GM18870 (cell line): ENCODE results near the gene NPHP4.

Experiments used
- ATAC-seq: cut with Tn5 transposase; IDR thresholded peaks from one replicate; pipeline ENCODE4 v1.9.1; 2021; ENCODE audit warnings: moderate library complexity; ENCODE audit not compliant: unreplicated experiment

The NPHP4 gene

DNA sequence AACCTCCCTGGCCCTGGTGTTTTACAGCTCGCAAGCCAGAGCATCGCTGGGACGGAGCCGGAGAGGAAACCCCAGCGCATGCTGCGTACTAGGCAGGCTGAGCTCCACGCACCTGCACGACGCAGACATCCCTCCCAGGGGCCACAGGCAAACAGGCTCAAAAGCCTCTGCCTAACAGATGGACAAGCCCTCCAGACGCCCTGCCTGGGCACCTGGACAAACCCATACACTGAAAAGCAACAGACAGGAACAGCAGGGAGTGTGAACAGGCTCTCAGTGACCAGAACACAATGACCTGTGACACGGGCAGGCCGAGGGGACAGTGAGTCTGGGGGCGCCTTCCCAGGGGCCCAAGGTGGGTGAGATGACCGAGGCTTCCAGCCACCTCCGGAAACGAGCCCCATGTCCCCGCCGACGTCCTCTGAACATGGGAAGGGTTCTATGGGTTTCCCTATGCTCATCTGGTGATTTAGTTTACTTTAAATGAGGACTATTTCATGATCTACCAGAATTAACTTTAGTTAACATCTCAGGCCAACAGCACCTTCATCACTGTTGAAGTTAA is 40.3 kb downstream of the NPHP4 start:
- no peak for ATAC-seq

DNA sequence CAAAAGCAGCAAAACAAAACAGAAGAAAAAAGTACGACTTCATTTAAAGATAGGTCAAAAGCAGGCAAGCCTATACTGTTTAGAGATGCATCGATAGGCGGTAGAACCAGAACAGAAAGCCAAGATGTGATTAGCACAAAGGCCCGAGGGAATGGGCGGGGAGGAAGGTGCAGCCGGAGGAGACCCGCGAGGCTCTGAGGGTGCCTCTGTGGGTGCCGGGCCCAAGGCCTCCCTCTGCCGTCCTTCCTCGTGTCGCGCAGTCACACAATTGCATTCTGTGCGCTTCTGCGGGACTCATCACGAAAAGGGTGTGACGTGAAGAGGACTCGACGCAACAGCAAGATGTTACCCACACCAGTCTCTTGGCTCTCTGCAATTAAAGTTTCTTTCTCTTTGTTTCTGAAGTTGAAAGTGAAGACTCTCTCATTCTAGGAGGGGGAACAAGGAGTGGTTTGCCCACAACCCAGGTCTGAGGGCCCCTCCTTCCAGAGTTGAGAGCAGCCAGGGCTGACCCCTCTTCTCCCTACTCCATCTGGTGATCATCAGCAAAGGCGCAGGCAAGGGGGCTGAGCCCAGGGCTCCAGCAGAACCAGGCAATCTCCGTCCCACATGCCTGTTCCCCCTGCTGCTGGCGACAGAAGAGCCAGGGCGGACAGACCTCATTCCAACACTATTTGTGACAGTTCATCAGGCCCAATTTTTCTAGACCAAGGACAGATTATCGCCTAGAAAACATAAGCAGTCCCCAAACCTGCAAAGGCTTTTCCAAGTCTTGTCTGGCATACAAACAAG is 41.0 kb downstream of the NPHP4 start:
- no peak for ATAC-seq

DNA sequence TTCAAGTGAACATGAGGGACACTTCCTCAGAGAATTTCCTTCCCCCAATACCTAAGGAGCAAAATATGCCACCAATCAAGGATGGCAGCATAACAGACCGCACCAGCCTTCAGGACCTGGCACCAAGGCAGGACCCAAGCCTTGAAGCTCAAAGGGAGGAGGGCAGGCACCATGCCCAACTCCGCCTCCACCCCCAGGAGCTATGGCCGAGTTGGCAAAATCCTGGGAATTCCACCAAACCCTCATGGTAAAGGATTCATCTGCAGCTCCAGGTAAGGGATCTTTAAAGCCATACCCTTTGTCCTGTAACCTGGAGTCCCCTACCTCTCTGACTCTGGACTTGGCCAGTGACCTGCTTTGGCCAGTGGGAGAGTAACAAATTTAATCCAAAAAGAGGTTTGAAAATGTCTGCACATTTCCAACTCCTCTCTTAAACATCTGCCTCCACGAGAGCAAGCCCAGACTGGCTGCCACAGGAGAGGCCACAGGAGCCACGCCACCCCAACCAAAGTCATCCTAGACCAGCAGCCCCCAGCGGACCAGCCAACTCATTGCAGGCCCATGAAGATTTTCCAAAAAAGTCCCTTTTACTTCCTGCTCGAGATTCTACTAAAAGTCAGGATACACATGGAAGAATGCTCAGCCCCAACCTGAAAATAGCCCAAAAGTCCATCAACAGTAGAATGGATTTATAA is 41.9 kb downstream of the NPHP4 start:
- no peak for ATAC-seq

DNA sequence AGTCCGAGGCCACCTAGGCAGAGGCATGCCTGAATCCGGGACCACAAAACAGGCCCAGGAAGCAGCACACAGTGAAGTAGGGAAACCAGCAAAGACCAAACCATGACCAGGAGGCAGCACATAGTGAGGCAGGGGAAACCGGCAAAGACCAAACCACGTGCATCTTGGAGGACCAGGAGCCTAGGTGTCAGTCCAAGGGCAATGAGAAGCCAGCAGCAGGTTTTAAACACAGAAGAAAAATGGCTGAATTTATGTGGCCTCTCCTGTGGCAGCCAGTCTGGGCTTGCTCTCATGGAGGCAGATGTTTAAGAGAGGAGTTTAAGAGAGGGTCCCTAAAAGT is 42.5 kb downstream of the NPHP4 start:
- ATAC-seq, result no peak

DNA sequence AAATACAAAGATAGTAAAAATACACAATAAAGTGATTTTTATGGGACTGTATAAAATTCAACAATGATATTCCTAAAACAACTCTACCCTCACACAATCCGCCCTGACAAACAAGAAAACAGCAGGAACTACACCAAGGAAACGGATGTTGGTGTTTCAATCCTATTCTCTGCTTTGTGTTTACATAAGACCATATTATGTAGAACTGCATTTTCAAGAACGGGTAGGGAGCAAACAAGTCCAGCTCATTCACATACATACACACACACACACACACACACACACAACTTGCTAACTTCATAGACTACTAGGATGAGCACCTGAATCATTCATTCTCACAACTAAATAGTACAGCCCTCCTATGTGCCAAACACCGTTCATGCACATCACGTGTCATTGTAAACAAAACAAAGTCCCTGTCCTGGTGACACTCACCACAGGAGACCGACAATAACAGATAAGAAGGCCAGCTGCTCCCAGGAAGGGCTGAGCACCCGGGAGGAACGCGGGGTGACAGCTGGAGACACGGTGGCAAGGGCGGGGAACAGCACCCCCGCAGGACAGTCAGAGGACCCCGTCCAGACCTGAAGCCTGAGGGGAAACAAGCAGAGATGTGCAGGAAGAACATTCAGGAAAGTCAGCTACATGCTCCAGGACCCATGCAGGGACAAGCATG is 43.0 kb downstream of the NPHP4 start:
- no peak for ATAC-seq

DNA sequence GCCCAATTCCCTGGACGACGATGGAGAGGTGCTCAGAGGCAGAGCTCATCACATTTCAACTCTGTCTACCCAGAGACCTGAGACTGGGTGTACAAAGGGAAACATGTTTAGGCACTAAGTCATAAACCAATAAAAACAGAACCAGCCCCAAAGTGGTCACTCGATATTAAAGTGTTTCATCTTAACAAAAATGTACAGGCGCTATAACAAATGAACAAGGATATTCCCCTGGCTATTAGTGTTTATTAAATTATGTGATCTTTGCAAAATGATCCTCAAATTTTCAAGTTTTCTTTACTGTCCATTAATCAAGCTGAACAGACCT is 43.6 kb downstream of the NPHP4 start:
- ATAC-seq, result no peak

GRCh38 chr1:5947978-5948680 is 44.1 kb downstream of the NPHP4 start:
- ATAC-seq, result no peak

DNA sequence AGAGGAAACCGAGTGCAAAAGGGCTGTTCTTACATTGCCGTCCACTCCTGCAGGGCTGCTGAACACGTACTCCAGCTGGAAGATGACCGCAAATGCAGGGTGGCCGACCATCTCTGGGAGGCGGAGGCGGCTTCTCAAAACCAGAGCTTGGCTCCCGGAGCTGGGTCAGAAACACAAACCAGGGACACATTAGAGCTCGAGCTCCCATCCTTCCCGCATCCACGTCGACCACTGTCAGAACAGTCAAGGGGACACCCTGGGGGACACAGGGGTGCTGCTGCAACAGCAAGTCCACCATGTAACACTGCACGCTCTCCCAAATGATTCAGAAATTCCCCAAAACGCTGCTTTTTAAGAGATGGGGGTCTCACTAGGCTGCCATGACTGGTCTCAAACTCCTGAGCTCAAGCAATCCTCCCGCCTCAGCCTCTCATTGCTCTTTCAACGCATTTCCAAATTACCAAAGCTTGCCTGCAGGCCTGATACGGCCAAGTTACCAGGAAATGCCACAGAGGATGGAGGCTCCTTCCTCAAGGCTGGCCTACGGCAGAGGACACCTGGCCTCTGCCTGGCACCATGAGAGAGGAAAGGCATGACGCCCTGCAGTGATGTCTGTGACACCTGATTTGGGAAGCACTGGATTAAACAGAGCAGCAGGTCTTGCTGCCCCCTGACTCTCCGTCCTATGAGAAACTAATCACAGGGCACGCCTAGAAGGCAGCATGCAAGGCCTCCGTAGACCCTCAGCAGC is 45.0 kb downstream of the NPHP4 start:
- no peak for ATAC-seq

GRCh38 chr1:5945445-5945844 is 46.8 kb downstream of the NPHP4 start:
- ATAC-seq, result no peak

GRCh38 chr1:5944843-5945167 is 47.4 kb downstream of the NPHP4 start:
- no peak for ATAC-seq

- no peak for ATAC-seq
Measured at GRCh38 chr1:5944154-5944842, 47.9 kb downstream of the NPHP4 start.

DNA sequence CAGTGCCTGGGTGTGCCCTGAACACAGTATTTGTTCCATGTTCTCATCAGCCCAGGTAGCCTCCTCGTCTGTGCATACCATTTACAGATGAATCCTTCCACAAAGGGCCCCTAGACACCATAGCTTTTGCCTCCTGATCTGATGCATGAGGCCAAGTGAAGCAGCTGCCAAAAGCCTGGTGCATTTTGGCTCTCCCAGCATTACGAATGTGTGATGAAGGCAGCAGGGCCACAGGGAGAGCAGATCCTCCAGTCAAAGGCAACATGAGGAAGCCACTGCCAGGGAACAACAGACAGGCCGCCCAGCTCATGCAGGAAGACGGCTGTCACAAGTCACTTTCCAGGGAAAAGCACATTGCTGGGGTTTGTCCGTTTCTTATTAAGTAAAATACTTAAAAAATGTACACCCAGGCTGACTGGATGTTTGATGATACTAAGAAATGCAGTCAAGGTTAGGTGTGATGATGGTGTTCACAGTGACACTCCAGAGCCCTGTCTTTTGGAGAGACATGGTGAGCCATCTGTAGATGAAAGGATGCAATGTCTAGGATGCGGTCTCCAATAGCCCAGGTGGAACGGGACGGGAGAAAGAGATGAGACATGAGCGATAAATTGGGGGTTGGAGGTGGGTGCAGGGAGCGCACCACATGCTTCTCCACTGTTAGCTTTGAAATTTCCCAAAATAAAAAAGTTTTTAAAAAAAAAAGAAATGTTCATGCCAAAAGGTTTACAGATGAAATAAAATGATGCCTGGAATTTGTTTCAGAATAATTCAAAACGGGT is 48.7 kb downstream of the NPHP4 start:
- ATAC-seq, result no peak

- ATAC-seq, result no peak
Measured at GRCh38 chr1:5941671-5942070, 50.6 kb downstream of the NPHP4 start.

DNA sequence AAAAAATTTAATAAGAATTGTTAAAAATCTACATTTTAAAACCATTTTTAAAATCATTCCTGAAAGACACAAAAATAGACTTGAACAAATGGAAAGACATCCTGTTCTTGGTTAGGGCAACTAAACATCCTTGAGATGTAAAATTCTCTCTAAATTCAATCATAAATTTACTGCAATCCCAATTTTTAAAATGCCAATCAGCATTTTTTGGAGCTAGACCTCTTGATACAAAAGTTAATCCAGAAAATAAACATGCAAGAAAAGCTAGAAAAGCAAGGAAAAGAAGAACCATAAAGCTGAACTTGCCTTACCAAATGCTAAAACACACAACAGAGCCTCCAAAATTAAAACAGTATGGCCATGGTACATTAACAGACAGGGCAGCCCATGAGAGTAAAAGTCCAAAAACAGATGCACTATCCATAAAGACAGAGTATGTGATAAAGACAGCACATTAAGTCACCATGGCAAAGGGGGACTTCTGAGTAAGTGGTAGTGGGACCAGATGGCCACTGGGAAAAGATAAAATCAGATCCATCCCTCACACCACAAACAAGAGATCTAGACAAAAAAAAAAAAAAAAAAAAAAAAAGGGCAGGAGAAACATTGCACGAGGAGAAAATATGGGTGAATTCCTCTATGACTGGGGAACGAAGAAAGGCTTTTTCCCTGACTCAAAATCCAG is 51.4 kb downstream of the NPHP4 start:
- no peak for ATAC-seq

DNA sequence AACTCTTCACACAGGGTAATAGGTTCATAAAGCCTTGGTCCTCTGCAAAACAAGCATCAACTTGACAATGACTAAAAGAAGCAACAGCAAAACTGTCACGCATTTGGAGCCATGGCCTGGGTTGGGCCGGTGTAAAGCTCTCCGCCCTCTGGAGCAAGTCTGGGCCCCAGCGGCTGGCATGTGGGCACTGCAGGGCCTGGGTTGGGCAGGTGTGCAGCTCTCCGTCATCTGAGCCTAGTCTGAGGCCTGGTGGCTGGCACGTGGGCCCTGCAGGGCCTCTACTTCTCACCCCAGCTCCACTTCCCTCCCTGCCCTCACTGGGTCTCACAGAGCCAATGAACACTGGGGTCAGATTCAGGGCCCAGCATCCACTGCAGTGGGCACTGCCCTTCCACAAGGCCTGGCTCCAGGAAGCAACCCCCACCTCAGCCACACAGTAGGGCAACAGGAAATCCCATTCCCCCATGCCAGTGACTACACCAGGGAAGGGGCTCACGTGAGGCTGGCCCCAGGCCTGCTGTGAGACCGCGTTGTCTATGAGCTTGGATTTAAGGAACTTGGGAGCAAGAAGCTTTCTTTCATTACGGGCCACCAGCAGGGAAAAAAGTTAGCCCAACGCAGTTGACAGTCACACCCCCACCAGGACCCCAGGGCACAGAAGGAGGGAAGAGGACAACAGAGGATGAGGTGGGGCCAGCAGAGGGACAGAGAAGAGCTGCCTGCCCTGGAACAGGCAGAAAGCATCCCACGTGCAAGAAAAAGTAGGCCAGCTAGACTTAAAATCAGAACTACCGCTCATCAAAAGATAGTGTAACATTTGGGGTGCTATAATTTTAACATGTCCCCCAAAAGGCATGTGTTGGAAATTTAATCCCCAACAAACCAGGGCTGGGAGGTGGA is 52.7 kb downstream of the NPHP4 start:
- no peak for ATAC-seq

DNA sequence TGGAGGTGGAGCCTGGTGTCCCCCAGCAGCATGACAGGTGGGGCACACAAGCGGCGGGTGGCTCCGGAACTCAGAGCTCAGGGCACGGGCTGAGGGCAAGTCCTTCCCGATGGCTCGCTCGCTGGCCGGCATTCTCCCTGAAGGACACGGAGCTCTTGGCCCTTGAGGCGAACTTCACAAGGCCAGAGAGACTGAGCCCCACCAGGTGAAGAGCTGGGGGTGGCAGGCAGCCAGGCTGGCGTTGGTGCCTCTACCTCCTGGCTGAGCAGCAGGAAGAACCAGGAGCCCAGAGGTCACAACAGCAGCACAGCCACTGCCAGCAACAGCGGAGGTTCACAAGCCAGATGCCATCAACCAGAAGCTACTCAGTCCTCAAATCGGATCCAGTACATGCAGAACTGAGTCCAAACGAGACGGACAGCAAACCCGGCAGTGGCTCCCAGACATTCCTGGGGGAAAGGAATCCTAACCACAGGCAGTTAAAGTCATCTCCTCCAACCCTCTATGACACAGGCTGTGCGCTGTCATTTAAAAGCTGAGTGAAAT is 54.1 kb downstream of the NPHP4 start:
- ATAC-seq, result no peak

- no peak for ATAC-seq
Measured at GRCh38 chr1:5937373-5937857, 54.8 kb downstream of the NPHP4 start.
